A549 (cell line): Measurements from ENCODE around the gene MRLN. TPM values are rescaled to one million over a fixed set of nuclear protein-coding genes. Genes with fewer than 3 reads are reported as not detected.

Experiments
- polyA plus RNA-seq, 4 experiments: library from polyadenylated mRNA; depleted of rRNA in 3 of 4; stranded (reverse); fragments of >200 nt; fragmentation: RNase III in 1 of 4; extraction: RNeasy Plus Mini Kit Qiagen cat#74134 plus additional on column Dnase treatment in 1 of 4; gene quantifications; 2 replicates in 3 of 4; 3 replicates in 1 of 4; pipeline ENCODE4 v1.2.3, GENCODE V29; 2011 to 2017

Gene MRLN
- polyA plus RNA-seq, 2 of the 4 experiments (the other 2 are of a cell fraction), result not detected

Other genes starting within 250 kb of the MRLN start
- 0.48 and 0.49 TPM in 2 replicates for gene SLC16A9, start 43.6 kb downstream of the MRLN start, polyA plus RNA-seq (2011; rRNA removed)
- 0.04 to 0.05 TPM (median 0.04 TPM) in 3 replicates for gene SLC16A9, start 43.6 kb downstream of the MRLN start, polyA plus RNA-seq (2017; fragmentation: RNase III; extraction: RNeasy Plus Mini Kit Qiagen cat#74134 plus additional on column Dnase treatment)
- 41.2 and 43.5 TPM in 2 replicates for gene CCDC6, start 153.1 kb upstream of the MRLN start, polyA plus RNA-seq (2011; rRNA removed)
- 20.6 to 21.4 TPM (median 20.9 TPM) in 3 replicates for gene CCDC6, start 153.1 kb upstream of the MRLN start, polyA plus RNA-seq (2017; fragmentation: RNase III; extraction: RNeasy Plus Mini Kit Qiagen cat#74134 plus additional on column Dnase treatment)